Fibroblast of villous mesenchyme (primary cell): ENCODE measurements around the gene EPHA7. TPM values are rescaled to one million over a fixed set of nuclear protein-coding genes. Genes with fewer than 3 reads are reported as not detected.

Experiments
- DNase-seq: peaks from one replicate; pipeline ENCODE4 v3.0.0-alpha.2; 2010; ENCODE audit warnings: low read depth
- H3K4me3 ChIP-seq: 2 replicates; pipeline ENCODE4 v1.5.1; 2011; ENCODE audit warnings: low read depth, mild to moderate bottlenecking, low read length
- CTCF ChIP-seq: IDR thresholded peaks from 2 replicates; pipeline ENCODE4 v1.5.1; 2012; ENCODE audit warnings: low read depth, mild to moderate bottlenecking, low read length; ENCODE audit not compliant: insufficient read depth
- total RNA-seq: library from RNA; depleted of rRNA; stranded (reverse); fragments of >200 nt; gene quantifications from 2 replicates; pipeline ENCODE4 v1.2.3, GENCODE V29; 2012

The EPHA7 gene
- 0.32 and 0.43 TPM in 2 replicates for total RNA-seq

DNA sequence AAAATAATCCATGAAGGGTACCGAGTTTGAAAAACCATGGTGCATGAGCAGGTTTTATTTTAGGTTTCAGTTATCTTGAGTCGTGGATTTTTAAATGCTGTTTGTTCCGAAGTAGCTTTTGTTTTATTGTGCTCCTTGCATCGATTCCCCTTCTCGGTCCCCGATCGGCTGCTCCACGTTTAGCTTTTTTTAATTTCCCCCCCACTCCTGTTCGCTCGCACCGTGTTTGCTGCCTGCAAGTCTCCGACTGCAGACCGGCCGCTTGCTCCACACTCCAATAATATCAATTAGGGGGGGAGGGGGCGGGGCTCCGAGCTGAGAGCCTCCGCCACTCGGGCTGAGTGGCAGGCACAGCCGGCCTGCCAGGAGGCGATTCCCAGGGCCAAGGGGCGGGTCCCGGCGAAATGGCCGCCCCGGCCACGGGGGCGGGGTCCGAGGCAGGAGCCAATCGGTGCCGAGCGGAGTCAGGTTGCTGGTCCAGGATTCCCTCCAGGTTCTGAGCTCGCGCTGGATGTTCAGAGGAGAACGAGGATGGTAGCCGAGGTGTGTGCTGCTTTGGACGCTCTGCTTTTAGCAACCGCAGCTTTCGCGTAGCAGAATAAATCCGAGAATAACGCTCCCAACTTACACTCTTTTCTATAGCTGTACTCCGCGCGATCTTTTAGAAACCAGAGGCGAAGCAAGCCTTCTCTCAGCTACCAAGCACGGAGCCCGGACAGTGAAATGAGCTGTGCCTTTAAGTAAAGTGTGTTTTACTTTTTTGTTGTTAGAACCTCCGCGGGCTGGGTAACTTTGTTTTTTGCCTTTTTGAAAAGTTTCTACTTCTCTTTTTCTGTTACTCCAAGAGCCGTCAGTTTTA is at the start of gene EPHA7:
EPHA7 (minus strand) TSS at position 256 of the 859 bp plus-strand sequence; CDS start at position 38, 218 bp downstream.
- DNase-seq: peak; percentile 71
- peak within 1 kb of the TSS; percentile 36 for H3K4me3 ChIP-seq
- no peak for TF ChIP-seq CTCF

DNA sequence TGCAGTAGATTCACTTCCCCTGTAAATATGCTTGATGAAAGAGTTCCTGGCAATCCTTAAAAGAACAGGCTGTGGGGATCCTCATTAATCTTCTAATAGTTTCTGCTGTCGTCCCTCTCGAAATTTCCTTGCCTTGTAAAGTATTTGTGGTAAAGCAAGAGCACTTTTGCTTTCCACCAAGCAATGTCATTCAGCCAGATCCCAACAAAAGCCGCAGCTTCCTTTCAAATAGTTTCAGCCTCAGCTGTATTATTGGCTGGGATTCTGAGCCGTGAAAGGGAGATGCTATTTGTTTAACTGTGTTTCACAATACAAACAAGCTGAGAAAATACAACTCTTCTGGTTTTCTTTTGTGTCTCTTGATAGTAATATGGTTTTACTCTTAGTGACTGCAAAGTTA is 48.9 kb upstream of the EPHA7 start:
- no peak overlapping the region for H3K4me3 ChIP-seq
- no peak for TF ChIP-seq CTCF
- no peak for DNase-seq

DNA sequence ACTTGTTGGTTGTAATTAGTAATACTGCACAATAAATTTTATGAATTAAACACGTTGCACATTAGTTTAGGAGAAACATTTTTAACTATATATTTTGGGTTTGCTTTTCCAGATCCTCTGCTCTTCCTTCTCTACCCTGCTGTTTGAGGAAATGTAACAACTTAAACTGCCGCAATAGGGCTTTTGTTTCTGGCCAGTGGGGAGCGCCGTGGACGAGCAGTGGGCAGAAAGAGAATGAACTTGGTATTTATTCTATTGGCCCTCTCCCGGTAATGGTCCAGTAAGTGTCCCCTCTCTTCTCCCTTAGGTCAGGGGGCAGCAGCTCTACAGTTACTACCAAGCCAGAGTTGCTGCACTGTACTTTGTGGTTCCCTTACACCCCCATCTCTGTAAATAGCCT is 35.2 kb upstream of the EPHA7 start:
- TF ChIP-seq CTCF: no peak
- H3K4me3 ChIP-seq: no peak overlapping the region
- no peak for DNase-seq

DNA sequence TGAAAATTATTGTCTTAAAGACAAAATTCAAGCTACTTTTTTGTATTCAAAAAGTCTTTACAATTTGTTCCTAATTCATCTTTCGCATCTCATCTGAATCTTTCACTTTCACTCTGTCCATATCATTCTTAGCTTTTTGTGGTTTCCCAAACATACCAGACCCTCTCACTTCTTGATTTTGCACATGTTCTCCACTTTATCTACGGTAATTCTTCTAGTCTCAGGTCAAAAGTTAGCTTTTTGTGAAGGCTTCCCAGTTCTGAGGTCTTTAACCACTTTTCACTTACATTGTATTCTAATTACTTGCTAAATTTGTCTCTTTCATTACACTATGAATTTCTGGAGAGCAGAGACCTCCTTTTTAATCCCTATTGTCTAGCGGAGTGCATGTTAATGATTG is 34.6 kb upstream of the EPHA7 start:
- no peak for TF ChIP-seq CTCF
- no peak for DNase-seq

DNA sequence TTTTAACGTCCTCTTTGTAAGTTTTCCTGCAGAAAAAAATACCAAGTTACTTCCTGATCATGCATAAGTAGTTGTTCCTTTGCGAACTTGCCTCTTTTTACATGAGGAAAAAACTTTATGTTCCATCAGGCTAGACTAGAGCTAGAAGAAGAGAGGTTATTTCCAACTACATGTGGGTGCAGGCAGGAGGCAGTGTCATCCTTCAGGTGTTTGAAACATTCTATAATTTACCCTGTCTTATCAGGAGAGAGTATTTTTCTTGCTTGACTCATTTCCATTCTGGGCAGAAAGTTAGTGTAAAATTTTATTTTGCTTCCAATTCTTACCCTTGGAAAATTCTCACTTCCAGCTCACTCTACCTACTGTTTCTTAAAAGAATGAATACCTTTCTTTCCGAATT is 28.5 kb upstream of the EPHA7 start:
- no peak overlapping the region for H3K4me3 ChIP-seq
- TF ChIP-seq CTCF: no peak
- no peak for DNase-seq

More for the DNA sequence above, 34.6 kb upstream of the EPHA7 start:
- H3K4me3 ChIP-seq: no peak overlapping the region

GRCh38 chr6:93437491-93437890 is 18.1 kb upstream of the EPHA7 start:
- TF ChIP-seq CTCF: no peak
- no peak overlapping the region for H3K4me3 ChIP-seq
- DNase-seq: no peak
